ENCODE measurements around the gene NDUFB8.

The NDUFB8 gene

DNA sequence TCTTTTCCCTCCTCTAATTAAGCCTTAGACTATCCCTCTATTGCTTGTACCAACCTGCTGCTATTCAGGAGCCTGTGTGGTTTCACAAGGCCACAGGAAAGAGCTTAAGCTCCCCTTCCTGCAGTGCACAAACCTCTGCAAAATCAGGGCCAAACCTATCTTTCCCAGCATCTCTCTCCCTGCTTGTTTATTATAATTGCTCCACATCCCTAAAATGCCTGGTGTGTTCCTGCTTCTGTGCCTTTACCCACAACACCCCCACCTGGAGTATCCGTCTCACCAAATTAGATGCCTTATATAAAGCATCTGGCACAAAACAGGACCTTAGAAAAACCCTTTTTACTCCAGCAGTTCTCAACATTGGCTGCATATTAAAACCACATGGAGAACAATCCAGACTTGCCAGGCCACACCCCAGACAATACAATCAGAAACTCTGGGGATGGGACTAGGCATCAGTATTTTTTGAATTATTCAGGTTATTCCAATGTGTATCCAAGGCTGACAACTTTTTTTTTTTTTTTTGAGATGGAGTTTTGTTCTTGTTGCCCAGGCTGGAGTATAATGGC lies 26.7 kb downstream of the NDUFB8 start:
- Mint-ChIP-seq H3K9me3 (no peaks in the 10 kb centered on the region), H3K27ac (no peak overlapping the region), H3K27me3 (ENCODE audit: low read depth, poor library complexity) (no peaks in the 10 kb centered on the region), H3K36me3 (ENCODE audit: low read depth) (peaks cover 20% of the 10 kb centered on the region), H3K4me3 (no peak overlapping the region), H3K4me1 (no peaks in the 10 kb centered on the region)
- DNase-seq, result no peak
- TF ChIP-seq, protein P1, sequence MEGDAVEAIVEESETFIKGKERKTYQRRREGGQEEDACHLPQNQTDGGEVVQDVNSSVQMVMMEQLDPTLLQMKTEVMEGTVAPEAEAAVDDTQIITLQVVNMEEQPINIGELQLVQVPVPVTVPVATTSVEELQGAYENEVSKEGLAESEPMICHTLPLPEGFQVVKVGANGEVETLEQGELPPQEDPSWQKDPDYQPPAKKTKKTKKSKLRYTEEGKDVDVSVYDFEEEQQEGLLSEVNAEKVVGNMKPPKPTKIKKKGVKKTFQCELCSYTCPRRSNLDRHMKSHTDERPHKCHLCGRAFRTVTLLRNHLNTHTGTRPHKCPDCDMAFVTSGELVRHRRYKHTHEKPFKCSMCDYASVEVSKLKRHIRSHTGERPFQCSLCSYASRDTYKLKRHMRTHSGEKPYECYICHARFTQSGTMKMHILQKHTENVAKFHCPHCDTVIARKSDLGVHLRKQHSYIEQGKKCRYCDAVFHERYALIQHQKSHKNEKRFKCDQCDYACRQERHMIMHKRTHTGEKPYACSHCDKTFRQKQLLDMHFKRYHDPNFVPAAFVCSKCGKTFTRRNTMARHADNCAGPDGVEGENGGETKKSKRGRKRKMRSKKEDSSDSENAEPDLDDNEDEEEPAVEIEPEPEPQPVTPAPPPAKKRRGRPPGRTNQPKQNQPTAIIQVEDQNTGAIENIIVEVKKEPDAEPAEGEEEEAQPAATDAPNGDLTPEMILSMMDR (IDR thresholded peaks at IDR 0.05), result no peak

DNA sequence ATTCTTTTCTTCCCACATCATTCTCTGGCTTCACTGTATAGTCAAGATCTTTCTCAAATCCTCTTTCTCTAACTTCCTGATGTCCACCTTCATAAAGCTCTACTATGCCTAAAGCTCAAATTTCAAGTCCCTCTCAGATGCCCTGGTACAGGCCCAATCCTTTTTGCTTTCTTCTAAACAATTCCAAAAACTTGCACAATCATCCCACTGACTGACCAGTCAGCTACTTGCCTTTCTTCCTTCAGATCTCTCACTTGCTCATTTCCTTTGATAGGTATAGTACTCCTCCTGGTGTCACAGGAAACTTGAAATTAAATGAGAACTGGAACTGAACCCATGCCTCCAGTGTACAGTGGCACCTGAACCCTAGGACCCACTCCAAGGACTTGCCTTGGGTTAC lies 28.2 kb downstream of the NDUFB8 start:
- H3K9me3 Mint-ChIP-seq, result no peaks in the 10 kb centered on the region
- peaks cover 25% of the 10 kb centered on the region for H3K36me3 Mint-ChIP-seq (ENCODE audit: low read depth)
- DNase-seq, result no peak
- TF ChIP-seq, protein P1 (IDR thresholded peaks at IDR 0.05), result no peak
- H3K4me3 Mint-ChIP-seq, result no peak overlapping the region
- H3K4me1 Mint-ChIP-seq, result no peaks in the 10 kb centered on the region
- H3K27me3 Mint-ChIP-seq (ENCODE audit: low read depth, poor library complexity), result no peaks in the 10 kb centered on the region
- no peak overlapping the region for H3K27ac Mint-ChIP-seq

DNA sequence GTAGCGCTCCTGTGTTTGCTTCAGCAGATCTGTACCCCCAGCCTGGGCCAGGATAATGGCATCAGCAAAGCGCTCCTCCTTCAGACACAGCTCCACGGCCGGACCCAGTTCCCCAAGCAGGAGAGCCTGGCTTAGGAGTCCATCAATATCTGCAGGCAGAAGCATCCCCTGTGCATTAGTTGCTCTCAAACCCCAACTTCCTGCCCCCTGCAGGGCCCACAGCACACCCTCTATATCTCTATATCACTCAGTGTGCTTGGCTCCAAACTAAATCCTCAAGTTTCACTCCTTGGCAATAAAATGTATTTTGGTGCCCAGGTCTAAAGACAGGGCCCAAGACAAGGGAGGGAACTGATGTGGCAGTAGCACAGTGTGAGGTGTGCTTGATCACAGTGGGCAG lies 31.6 kb downstream of the NDUFB8 start:
- Mint-ChIP-seq H3K4me1 (no peaks in the 10 kb centered on the region), H3K4me3 (no peak overlapping the region), H3K27ac (no peak overlapping the region), H3K9me3 (no peaks in the 10 kb centered on the region), H3K27me3 (ENCODE audit: low read depth, poor library complexity) (peaks cover 6% of the 10 kb centered on the region), H3K36me3 (ENCODE audit: low read depth) (peaks cover 48% of the 10 kb centered on the region)
- no peak for DNase-seq
- TF ChIP-seq, protein P1 (IDR thresholded peaks at IDR 0.05), result no peak

DNA sequence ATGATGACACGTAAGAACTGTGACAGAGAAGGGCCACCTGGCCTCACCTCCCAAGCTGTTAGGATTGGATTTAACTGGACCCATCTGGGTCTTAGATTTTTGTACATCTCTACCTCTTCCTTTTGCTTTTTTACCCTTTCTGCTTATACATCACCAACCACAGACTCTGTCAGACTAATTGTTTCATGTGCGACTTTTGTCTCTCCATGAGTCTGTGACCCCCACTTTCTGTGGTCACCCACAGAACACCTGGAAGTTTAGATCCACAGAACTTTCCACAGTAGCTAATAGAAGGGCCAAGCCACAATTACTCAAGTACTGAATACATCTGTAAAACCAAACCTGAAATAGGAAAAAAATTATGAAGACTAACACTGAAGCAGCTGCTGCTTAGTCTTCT lies 33.1 kb downstream of the NDUFB8 start:
- Mint-ChIP-seq H3K9me3 (no peaks in the 10 kb centered on the region), H3K4me1 (no peaks in the 10 kb centered on the region), H3K36me3 (ENCODE audit: low read depth) (peaks cover 48% of the 10 kb centered on the region), H3K27me3 (ENCODE audit: low read depth, poor library complexity) (peaks cover 6% of the 10 kb centered on the region), H3K4me3 (no peak overlapping the region), H3K27ac (no peak overlapping the region)
- no peak for DNase-seq
- TF ChIP-seq, protein P1 (IDR thresholded peaks at IDR 0.05), result no peak

DNA sequence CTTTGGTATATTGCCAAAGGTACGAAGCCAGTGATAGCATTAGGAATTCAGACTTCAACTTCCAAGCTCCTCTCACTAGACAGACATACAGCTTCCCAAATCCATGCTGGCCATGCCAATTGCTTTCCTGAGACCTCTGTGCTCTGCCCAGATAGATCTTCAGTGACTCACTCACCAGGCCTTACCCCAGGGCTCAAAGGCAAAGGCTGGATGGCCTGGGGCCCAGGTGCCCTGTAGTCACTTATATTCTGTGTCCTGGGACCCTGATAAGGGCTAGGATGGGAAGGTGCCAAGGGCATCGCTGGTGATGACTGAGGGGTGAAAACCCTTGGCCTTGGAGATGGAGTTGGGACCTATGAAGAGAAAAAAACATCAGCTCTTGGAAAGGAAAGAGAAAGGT lies 39.1 kb downstream of the NDUFB8 start:
- H3K9me3 Mint-ChIP-seq, result no peaks in the 10 kb centered on the region

DNA sequence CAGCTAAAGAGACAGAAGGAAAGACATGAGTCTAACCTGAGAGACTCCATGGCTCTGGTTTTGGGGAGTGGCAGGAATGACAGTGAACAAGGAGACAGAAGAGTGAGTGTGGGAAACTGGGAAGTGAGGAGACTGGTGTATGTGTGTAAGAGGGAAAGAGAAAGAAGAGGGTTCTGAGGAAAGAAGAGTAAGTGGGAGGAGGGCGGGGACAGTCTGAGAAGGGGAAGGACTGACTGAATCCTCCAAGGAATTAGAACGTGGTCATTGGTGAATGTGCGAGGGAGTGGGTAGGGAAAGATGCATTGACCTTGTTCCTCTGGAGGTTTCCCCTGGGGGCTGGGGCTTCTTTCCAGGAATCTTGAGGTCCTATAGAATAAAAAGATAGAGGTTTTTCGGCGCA lies 40.3 kb downstream of the NDUFB8 start:
- Mint-ChIP-seq H3K27me3 (ENCODE audit: low read depth, poor library complexity) (peaks cover 29% of the 10 kb centered on the region), H3K27ac (no peak overlapping the region), H3K36me3 (ENCODE audit: low read depth) (peaks cover 52% of the 10 kb centered on the region), H3K4me1 (peaks cover 22% of the 10 kb centered on the region), H3K4me3 (no peak overlapping the region), H3K9me3 (no peaks in the 10 kb centered on the region)
- DNase-seq, result no peak
- TF ChIP-seq, protein P1 (IDR thresholded peaks at IDR 0.05), result no peak

More for the DNA sequence above, 39.1 kb downstream of the NDUFB8 start:
- peaks cover 11% of the 10 kb centered on the region for H3K4me1 Mint-ChIP-seq
- TF ChIP-seq, protein P1 (IDR thresholded peaks at IDR 0.05), result no peak
- peaks cover 59% of the 10 kb centered on the region for H3K36me3 Mint-ChIP-seq (ENCODE audit: low read depth)
- no peak overlapping the region for H3K4me3 Mint-ChIP-seq
- H3K27me3 Mint-ChIP-seq (ENCODE audit: low read depth, poor library complexity), result peaks cover 17% of the 10 kb centered on the region
- H3K27ac Mint-ChIP-seq, result no peak overlapping the region
- DNase-seq, result no peak

Measured in nephron progenitor cell (in vitro differentiated cells).